HPDE6-E6E7 (cell line): Measurements from ENCODE around the gene ARHGAP24.

Experiments
- DNase-seq: peaks from one replicate; pipeline ENCODE4 v3.0.0; 2011; ENCODE audit warnings: missing footprints; ENCODE audit errors: extremely low spot score

The ARHGAP24 gene

DNA sequence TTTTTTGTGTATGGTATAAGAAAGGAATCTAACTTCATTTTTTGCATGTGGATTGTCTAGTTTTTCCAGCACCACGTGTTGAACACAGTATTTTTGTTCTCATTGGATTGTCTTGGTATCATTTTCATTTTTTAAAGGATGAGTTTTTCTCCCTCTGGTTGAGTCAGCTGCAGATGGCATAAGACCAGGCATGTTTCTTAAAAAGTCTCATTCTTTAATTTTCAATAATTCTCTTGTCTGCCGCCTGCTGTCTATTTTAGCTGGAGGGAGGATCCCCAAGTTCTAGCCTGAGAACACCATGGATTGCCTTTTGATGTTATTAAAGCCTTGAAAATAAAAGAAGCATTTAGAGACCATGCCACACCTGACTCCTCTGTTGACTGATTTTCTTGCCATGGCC is 263.8 kb downstream of the ARHGAP24 start:
- DNase-seq, result no peak

DNA sequence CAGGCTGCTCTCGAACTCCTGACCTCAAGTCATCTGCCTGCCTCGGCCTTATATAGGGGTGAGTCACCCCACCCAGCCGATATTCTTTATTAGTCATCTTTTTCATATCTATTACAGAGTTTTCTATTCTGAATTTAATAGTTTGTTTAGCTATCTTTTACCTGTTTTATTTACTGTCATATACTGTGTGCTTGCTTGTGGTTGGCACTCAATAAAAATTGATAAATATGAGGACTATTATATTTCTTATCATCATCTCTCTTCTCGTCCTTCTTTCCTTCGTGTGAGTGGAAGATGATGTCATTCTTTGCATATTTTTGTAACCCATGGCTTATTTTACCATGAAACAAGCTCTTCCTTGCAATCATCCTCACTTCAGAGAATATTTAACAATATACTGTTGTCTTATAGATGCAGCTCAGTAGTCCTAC is 265.5 kb downstream of the ARHGAP24 start:
- no peak for DNase-seq

DNA sequence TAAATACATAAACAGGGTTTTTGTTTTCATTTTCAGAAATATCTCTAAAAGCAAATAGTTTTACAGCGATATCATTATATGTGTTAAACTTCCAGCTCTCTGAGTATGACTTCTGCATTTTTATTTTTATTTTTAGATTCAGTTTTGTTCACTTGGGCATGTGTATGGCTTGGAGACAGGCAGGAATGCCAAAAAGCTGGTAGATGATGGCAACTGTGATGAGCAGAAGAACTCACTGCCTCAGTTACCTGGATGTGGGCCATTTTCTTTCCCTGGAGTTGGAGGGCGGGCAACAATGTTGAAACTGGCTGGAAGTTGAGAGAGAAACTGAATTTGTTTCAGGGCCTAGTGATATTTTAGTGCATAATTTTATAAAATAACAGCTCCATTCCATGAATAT is 266.4 kb downstream of the ARHGAP24 start:
- no peak for DNase-seq

DNA sequence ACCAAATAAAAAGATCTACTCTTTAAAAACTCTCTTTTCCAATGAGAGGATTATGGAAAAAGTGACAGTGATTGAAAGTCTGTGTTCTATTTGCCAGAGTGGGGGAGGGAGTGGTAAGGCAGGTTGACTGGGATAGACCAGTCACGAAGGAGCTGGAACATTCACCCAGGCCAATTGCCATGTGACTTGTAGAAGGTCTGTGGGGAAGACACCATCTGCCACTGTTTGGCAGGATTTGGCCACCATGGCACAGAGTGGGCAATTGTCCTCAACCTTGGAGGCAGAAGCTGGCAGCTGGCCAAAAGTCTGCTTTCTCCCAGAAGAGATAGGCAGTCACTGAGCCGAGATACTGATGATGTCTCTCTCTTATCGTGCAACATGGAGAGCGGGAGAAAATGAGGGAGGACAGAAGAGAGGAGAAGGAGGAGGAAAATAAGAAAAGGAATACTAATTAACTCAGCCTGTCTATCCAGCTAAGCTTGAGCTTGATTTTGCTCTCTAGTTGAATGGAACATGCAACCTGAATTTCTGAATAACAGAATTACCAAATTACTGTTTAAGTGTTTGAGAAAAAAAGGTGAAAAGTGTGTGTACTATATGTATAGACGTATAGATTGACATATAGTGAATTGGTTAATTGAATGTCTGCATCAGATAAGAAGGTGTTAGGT is 267.1 kb downstream of the ARHGAP24 start:
- no peak for DNase-seq

DNA sequence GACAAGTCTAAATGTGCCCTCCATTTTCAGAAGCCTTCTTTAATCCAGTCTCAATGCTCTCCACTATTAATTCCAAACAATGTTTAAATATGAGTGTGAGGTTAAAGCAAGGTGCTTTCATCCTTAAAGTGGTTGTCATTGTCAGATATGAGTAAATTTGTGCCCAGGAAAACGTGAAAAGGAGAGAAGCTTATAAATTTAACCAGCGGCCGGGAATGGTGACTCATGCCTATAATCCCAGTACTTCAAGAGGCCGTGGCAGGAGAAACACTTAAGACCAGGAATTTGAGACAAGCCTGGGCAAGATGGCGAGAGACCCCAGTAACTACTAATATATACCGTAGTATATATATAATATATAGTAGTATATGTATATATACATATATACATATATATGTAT is 270.0 kb downstream of the ARHGAP24 start:
- no peak for DNase-seq

DNA sequence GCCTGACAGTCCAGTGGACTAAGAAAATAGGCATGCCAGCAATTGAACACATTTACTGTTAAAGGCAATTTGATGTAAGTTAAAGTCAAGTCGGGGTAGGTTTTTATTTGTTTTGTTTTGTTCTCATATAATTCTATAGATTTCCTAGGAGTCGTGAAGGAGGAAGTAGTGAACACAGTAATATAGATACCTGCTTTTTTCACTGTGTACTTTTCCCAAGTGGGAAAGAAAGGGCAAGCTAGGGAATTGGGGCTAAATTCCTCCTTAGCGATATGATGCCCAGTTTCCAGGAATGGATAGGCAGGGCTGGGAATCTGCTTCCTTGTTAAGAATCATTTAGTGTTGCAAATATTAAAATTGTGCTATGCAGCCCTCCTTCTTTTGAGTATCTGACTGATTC is 271.0 kb downstream of the ARHGAP24 start:
- no peak for DNase-seq

DNA sequence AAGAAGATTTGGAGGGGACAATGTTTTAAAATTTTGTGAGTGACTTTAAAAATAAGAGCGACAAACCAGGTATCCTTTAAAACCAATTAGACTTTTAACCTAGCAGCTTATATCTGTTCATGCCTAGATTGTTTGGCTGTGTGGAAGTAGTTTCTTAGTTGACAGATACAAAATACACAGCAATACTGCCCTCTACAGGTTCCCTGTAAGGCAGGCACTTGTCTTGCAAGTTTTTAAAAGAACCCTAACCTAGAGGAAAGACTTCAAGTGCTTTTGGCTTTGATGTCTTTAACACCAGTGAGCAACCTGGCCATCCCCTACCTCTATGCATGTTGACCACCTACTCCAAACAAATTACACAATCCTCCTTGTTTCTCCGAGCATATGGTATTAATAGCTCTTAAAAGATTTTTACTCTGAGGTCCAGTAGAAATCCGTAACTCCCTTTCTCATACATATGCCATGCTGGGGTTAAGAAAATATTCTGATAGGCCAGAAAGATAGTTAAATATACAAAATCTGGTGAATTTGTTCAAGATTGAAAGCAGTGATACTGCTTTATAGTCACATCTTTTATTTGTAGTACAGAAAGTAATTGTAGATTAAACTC is 273.0 kb downstream of the ARHGAP24 start:
- DNase-seq, result peak; percentile 20

DNA sequence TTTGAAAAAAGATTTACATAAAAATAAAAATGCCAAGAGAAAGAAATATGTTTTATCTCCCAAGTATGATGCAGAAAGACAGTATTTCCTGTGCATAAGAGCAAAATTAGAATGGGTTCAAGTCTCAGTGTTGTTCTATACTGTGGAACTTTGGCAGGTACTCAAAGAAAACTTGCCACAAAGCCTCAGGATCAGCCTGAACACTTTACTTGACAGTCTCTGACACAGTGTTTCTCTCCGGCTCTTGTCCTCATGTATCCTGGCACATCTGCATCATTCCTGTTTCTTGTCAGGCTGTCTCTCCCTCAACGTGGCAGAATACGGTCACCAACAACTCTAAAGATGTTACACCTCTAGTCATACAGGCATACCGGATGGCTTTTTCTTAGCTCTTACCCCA is 273.7 kb downstream of the ARHGAP24 start:
- DNase-seq, result no peak

DNA sequence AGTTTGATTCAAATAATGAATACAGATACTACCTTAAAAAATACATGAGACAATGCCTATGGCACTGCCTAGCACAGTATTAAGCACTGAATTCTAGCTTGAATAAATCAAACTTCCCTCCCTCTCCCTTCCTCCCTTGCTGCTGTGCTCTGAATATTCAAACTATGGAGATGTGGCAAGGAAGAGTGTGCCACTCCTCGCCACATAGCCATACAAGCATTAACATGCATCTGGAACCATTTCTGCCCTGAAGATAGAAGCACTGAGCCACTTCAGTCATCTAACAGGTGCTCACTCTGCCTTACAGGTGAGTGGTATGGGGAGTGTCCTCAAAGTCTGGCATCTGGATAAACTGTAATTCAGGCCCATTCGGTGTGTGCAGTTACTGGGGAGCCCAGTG is 276.9 kb downstream of the ARHGAP24 start:
- no peak for DNase-seq

DNA sequence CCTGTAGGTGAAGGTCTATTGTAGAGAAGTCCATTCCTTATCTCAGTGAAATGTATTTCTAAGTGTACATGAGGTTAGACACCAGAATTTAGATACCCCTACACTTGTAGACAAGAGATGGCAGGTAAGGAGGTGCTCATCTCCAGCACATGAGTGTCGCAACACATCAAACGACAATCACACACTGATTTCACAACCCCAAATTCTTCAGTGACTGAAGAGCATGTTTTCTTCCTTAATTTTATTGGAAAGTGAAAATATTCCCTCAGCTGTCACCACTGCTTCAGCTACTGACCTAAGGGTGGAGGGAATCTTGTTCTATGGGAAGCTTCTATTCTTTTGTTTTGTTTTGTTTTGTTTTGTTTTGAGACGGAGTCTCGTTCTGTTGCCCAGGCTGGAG is 280.3 kb downstream of the ARHGAP24 start:
- DNase-seq, result no peak

DNA sequence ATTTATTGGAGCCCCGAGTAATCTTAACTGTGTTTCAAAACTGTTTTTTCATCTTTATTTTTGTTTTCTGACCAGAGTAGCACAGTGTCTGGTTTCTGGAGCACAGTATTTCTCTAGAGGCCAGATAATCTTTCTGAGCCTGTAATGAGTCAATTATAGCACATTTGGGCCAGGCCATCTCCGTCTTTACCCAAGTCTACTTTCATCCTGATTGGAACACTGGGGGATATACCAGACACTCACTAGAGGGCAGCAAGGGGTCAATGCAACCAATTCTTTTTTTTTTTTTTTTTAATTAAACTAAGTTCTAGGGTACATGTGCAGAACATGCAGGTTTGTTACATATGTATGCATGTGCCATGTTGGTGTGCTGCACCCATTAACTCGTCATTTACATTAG is 282.0 kb downstream of the ARHGAP24 start:
- no peak for DNase-seq

DNA sequence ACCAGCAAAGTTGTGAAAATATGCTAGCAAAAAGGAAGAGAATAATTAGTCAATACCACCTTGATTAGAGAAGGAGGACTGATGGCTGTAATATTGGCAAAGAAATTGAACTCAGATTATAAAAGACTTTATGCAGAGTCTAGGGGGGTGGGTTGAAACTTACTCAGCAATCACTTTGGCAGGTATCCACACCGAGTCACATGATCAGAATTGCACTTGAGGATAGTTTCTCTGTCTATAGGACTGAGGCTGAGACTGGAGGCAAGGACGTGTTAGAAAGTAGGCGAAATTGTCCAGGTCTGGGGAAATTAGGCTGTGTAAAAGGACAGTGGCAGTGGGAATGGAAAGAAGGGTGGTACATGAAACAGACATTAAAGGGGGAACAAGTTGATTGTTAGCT is 284.4 kb downstream of the ARHGAP24 start:
- DNase-seq, result no peak

DNA sequence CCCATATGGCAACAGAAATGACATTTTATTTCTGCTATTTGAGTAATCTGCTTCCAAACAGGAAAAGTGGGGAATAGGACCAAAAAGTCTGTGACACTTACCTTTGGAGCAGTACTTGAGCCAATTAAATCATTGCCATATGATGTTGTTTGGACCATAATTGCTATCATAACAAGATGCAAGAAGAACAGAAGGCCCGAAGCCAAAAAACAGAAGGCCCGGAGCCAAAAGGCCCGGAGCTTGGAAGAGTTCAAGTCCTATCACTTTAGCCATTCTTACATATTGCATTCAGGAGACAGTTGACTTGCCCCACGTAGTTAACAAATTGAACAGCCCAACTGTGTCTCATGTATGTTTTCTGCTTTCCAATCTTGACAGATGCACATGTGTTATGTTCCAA is 285.6 kb downstream of the ARHGAP24 start:
- no peak for DNase-seq

DNA sequence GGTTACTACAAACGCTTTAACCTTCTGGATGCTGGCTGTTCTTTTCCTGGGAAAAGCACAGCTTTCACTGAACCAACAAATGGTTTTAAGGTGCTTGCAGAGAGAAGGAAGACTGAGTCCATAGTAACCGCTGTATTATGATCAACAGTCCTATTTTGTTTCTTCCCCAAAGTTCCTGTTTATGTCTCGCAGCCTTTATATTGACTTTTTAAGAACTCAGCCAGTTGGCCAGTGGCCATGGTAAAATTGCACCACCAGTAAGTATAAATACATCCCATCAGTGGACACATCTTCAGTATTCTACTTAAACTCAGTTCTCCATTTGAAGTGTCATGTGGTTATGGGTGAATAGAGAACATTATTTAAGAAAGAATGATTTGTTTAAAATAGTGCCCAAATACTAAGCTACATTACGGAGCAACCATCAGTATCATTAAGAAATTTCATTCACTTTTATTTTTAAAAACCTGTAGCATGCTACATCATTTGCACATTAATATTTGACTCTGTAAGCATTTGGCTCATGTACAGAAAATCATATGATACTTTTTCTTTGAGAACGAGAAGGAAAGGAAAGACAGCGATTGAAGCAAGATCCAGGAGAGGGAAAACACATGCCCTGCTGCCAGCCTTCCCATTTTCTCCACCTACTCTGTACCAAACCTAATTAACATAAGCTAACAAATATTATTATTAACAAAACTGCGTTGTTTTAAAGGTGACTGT is 287.0 kb downstream of the ARHGAP24 start:
- DNase-seq, result no peak

DNA sequence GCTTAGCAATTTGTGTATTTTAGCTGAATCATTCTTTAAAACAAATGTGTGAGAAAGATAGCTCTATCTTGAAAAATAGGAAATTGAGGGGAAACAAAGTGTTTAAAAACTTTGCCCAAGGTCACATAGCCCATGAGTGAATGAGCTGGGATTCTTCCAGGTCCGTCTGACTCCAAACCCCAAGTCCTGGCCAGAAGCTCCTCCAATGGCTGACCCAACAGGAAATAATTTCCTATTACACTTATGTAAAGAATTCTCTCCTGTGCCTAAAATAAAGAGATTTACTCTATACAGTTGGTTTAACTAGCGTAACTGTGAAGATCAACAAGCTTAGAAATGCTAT is 287.6 kb downstream of the ARHGAP24 start:
- DNase-seq, result no peak

DNA sequence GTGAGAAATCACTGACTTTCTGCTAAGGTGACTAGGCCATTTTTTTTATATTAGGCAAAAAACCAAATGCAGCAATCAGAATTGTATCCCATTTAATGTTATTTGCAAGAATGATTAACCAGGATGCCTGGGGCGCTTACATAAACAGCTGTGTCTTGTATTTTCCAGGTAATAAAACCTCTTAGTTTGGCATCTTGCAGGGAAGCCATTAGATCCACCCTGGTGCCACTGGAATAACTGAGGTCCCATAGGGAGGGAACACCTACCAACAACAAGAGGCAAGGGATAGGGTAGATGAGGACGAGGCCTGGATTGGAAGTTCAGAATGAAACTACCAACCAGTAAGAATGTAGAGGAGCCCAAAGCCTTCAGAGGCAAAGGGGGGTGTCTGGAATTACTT is 288.3 kb downstream of the ARHGAP24 start:
- no peak for DNase-seq

DNA sequence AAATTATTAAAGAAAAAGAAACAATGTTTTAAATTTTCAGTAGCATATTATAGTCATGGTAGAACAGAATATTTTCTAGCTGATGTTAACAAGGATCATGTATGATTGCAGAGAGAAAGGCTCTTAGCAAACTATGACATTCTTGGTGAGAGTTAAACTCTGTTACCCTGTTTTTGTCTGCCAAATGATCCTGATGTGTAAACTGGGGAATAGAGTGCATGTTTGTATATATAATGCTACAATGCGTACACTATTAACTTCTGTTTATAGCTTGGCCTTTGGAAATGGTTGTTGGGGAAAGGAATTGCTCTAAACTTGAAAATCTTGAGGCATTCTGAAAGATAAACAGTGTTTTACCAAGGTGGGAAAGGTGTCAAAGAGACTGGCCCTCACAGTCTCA is 292.7 kb downstream of the ARHGAP24 start:
- no peak for DNase-seq

DNA sequence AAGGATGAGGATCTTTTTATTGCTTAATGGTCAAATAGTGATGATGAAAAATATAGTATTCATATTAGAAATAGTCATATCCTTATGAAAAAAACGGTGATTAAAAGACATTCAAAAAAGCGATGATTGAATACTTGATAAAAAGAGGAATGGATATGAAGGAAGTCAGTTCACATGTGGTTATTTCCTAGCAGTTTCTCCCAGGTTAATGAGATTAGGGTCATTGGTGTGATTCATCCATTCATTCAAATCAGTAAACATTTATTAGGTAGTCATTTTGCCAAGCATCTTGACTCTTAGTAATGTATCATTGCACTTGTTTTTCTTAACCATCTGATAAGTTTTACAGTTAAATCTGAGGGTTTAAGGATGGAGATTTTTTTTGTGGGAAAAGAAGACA is 294.1 kb downstream of the ARHGAP24 start:
- DNase-seq, result no peak

DNA sequence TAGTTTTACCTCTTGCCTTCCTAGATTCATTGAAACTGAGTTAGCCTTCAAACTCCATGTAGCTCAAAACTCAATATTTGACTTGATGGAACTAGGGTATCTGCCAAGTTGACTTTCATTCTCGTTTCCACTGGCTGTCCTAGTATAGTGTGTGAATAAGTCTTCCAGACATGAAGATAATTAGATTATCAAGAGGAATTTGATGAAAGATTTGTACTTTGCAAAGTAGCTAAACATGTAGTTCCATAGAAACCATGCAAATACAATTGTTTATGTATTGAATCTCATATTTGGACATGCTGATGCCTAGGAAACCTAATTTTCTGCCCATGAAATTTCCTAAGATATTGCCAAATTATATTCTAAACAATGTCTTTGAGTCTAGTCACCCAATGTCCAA is 297.5 kb downstream of the ARHGAP24 start:
- no peak for DNase-seq

DNA sequence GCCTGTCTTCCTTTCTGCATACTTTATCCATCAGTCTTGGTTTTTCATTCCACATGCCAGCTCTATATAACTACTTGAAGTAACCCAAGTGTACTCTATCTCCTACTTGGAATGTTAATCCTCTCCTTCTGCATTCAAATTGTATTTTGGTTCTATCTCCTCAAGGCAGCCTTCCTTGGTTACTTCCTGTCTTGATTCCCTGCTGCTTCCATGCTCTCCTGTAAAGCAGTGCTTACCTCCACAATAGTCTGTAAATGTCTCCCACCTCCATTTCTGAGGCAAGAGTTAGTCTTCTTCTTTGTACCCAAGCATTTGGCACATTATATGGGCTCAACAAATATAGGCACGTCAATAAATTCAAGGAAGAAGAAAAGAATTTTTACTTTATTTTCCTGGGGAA is 298.4 kb downstream of the ARHGAP24 start:
- no peak for DNase-seq

DNA sequence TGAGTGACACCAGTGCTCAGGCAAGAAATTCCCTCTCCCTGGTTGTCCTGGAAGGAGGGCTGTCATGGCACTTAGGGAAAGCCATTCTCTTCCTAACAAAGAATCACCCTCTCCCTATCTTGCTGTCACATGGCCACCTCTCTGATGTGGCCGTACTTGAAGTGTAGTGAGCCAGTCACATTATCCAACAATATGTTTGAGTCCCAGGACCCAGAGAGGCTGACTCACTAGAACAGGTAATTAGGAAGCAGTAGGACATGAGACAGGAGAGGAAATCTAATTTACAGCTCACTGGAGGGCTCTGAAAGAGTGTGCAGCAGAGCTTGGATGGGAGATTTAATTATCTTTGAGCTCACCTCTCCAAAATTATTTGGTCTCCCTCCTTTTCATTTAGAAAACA is 299.1 kb downstream of the ARHGAP24 start:
- no peak for DNase-seq

DNA sequence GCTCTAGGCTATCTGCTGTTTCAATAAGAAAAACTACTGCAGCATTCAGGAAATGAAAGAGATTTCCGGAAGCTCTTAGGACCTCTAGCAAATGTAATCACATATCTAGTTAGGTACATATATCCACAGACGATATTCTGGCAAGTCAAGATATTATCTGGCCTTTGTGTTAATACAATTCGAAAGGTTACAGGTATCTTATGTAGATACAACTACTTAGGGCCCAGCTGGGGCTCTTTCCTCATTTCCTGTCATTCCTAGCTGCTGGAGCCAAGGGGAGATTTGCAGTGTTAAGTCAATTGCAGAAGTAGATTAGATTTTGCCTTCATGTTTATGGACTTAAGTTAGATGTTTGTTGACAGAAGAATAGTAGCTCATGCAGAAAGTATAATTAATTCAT is 299.5 kb downstream of the ARHGAP24 start:
- DNase-seq, result no peak

DNA sequence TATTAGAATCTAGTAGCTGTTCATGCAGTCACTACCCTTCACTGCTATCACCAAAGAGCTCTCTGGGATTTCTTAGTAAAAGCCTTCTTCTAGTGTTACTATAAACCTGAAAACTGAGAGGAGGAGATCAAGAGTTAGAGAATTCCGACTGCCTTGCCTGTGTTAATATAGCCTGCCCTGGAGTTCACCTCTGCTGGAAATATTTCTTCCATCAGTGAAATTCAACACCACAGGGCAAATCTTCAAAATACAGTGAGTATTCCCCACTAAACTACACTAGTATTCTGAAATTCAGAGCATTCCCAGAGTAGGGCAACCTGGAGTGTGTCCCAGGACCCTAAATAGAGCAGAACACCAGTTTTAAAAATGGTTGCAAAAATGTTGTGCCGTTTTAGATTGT is 301.1 kb downstream of the ARHGAP24 start:
- DNase-seq, result no peak
